Activated gamma-delta T cell treated with anti-CD3 and anti-CD28 coated beads, Interleukin-2, amount 50 U/mL, for 16 hours (primary cell): ENCODE measurements around the gene MYRFL.
A peak's percentile ranks its signal among the peaks of the same experiment; 100 is the strongest.

Source experiments
- DNase-seq: peaks from one replicate; pipeline ENCODE4 v3.0.0-alpha.2; 2020; ENCODE audit warnings: low read depth

MYRFL gene

DNA sequence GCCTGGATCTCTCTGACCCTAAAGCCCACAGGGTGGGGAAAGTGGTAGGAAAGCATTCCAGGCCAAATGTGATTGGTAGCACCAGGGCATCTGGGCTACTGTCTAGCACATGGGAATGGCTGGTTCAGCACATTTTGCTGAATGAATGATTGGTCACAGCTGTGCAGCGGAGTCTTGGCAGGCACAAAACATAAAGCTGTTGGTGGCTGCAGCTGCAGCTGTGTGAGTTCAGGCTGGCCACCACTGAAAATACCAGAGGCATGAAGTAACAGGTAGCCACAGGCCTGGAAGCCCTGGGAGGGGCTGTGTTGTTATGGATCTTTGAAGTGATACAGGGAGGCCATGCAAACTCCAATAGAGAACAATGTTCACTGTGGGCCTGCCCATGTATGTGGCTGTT lies 72.7 kb downstream of the MYRFL start:
- no peak for DNase-seq

DNA sequence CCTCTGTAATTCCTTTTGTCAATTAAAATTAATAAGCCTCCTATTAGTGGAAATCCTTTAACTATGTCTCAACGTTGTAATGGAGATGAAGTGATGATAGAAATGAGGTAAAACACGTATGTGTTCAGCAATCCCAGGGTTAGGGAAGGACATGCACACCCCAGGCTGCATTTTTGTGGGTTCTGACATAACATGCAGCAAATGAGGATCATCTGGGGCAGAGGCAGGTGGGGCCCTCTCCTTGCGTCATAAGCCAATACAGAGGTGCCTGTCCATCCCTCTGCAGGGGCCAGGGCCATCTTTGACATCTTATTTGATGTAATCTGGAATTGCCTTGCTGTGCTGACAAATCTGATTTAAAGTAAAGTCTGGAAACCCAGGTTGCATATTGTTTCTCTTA lies 73.2 kb downstream of the MYRFL start:
- no peak for DNase-seq

DNA sequence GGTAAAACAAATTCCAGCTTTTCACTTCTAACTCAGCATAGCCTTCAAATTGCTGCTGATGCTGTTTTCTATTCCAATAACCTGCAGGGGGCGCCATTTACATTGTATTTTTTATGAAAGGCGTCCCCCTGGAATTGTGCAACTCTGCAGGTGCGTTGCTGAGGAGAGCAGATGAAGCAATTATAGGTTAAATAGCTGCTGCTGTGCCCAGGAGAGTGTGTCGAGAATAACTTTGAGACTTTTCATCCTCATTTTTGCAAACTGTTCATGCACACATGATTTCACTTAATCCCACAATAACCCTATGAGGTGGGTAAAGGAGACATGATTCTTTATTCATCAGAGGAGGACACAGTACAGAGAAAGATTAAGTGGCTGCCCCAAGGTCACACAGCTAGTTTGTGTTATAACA lies 75.7 kb downstream of the MYRFL start:
- peak; percentile 36 for DNase-seq

DNA sequence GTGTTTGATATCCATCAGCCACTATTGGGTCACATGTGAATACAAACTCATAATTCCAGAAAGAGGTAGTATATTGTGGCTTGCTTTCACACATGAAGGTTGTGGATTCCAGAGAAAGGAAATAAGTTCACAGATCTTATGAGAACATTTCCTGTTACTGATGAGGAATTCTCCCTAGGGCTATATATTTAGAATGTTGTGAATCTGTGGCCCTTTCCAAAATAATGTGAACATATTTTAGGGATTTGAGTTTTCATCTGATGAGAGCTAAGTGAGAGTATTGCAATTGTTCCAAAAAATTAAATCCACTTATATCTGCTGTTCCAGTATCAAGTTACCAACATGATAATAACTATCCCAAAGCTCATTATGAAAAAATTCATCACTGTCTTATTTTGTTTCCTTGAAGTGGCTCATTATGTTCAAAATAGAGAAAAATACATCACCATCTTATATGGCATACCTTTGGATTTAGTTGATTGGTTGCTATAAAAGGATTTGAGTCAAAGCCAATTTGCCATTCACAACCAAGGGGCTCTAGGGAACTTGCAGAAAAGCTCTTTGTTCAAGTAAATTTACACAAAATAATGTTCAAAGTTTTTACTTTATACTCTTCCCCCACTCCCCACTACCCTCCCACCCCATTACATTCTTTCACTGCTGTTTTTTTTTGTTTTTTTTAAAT lies 76.3 kb downstream of the MYRFL start:
- no peak for DNase-seq

DNA sequence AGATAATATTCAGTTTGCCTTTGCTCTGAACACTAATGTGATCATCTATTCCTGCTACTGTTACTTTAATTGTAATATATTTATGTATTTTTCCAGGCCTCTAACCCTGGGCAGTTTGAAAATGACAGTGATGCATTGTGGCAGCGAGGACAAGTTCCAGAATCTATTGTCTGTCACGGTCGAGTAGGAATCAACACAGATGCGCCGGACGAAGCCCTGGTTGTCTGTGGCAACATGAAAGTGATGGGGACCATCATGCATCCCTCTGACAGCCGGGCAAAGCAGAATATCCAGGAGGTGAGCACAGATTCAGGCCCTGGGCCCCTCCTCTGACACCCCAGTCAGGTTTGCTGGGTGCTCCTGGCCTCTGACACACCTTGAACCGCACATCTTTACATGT lies 78.5 kb downstream of the MYRFL start:
- DNase-seq, result no peak

DNA sequence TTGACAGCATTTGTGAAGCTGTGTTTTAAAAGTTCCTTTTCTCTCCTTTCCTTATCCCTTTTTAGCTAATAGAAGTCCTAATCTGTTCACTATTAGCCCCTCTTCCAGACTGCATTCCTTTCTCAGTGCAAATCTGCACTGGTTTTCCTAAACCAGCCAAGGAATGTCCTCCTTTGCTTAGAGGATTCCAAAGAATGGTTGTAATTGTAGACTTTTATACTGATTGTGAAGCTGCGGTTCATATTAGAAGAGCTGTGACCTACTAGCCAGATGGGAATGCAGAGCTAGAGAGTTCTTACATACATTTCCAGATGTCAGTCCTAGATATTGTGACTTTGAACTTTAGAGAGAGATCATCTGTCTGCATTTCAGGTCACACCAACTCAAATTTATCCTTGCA lies 79.8 kb downstream of the MYRFL start:
- no peak for DNase-seq

DNA sequence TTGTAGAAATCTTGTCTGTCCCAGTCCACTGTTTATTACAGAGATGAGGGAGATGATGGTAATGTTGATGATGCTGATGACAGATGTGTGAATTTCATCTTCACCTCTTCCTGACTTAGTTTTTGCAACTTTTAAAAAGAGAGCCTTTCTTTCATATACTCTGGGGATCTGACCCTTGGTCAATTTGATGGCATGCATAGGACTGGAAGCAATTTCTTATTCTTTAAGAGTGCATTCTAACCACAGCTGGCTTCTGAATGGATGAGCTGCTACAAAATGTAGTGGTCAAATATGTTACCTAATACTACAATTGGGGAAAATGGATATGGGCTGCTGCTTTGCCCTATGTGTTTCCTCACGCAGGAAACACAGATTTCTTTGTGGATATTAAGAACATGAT lies 80.8 kb downstream of the MYRFL start:
- DNase-seq, result no peak

DNA sequence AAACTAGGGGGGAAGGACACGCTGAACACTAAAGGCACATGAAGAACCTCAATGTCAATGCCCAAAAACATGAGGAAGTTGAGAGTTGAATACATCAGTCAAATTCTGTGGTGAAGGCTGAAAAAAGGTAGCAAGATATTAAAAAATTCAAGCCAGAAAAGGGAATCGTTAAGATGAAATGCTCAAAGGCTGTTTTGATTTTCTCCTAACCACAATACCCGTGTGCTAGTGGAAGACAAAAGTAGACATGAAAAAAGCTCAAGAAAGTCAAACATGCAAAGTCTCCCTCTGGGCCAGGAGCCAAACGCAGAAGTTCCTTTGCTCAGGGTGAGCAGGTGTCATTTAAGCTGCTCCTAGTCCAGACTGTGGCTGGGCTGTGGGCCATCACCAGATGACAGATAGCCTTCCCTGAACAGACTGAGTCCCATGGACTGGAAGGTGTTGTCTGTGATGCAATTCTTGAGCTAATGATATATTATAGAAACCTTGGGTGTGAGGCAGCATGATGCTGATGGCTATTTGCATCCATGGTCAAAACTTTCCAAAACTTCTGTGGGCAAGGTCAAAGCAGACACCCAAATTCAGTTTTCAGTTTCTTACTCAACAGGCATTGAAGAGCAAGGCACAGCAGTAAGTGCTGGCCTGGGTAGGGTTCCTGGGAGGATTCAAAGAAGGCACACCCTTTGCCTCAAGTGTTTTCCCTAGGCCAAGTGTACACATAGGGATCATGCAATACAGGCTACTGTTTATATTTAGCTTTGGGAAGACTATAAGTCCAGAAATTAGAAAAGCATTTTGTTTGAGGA lies 81.6 kb downstream of the MYRFL start:
- DNase-seq, result no peak

DNA sequence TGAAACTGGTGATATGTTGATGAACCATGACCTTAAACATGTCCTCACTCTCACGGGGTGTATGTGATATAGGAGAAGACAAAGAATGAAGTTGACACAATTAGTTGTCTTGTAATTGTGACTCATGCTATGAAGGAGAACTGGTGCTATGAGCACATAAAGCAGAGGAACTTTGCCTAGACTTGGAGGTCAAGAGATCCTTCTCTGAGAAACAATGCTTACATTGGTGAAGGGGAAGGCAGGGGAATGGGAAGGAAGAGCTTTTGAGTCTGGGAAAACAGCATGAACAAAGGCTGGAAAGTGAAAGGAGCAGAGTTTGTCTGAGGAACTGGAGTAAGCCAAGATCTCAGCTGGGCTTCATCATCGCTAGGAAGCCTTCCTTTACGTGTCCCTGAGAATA lies 83.2 kb downstream of the MYRFL start:
- no peak for DNase-seq

DNA sequence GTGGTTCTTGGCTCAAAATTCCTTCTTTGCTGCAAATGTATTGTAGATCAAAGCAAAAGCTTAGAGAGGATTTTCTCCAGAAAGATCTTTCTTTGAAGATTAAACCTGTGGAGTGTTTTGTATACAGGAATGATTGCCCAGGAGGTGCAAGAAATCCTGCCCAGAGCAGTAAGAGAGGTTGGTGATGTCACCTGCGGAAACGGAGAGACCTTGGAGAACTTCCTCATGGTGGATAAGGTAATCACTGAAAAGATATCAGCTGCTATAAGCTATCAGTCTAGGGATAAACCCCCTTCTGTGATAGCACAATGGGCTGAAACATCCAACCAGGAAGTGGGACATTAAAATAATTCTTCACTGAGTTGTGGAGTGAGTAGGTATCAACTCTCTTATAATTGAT lies 85.7 kb downstream of the MYRFL start:
- no peak for DNase-seq

DNA sequence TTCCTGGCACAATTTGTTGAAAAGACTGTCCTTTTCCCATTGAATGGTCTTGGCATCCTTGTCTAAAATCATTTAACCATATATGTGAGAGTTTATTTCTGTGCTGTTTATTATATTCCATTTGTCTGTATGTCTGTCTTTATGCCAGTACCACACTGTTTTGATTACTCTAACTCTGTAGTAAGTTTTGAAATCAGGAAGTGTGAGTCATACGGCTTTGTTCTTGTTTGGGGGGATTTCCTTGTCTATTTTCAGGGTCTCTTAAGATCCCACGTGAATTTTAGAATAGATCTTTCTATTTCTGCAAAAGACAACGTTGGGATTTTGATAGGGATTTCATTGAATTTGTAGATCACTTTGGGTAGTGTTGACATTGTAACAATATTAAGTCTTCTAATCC lies 88.5 kb downstream of the MYRFL start:
- no peak for DNase-seq

DNA sequence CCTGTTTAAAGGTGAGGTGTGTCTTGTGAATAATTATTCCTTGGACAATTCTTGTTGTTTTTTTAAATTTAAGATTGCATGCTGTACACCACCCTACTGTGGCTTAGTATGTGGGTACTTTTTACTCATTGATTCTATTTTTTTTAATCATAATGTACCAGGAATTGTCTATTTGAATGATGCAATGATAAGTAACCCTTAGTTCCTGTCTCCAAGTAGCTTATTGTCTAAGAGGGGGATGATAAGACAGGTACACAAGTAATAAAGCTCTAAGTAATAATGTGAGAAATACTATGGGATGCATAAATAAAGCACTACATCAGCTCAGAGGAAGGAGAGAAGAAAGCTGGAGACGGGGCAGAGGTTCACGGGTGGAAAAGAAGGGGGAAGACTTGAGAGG lies 90.9 kb downstream of the MYRFL start:
- no peak for DNase-seq

DNA sequence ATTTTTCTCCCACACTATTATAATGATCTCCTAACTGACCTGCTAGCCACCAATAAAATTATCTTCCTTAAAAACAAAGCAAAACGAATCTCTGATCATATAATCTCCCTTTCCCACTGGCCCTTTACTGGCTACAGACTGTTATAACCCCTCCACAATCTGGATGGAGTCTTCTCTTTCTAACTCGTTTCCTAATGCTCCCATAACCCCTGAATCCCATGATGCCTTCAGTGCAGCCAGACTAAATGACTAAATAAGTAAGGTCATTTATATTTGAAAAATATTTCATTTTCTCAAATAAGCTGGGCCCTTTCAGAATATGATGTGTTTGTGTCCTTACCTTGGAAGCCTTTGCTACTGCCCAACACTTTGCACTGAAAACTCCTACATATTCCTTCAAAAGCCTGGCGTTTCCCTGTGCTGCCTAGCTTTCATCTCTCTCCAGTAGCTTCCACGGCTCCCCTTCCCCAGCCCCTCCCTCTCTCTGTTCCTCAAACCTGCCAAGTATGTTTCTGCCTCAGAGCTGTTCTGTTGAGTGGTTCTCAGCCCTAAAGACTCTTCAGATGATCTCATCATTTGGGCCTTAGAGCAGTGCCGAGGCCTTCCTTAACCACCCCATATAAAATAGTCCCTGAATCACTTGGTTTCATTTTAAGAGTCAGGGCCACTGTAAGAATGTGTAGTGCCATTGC lies 91.7 kb downstream of the MYRFL start:
- no peak for DNase-seq

DNA sequence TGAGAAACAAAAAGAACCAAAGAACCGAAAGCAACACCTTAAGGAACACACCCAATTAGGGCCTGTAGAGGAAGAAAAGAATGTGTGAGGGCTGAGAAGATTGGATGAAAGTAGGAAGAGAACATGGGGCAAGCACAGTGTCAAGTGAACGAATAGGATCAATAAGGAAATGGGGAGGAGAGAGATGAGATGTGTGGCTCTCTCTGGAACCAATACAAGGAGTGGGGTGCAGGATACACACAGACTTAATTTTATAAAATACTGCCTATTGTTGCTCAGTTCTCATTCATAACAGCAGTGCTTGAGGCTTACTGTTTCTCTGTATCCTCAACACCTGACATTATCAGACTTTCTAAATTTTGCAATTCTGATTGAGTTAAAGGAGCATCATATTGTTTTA lies 93.3 kb downstream of the MYRFL start:
- no peak for DNase-seq

DNA sequence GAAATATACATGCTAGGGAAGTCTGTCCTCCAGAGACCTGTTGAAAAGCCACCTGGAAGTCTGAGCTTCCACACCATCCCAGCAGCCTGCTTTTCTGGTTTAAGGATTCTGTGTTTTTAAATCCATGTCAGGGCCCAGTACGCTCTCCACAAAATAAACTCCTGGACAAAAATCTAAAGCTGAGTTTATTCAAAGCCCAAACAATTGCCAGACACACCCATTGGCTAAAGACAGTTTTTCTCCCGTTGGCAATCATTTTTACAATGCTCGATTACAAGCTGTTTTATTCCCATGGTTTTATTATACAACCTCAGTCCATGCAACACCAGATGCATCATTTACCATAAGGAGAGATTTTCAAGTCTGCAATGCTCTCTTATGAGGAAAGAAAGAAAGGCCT lies 94.5 kb downstream of the MYRFL start:
- DNase-seq, result no peak

DNA sequence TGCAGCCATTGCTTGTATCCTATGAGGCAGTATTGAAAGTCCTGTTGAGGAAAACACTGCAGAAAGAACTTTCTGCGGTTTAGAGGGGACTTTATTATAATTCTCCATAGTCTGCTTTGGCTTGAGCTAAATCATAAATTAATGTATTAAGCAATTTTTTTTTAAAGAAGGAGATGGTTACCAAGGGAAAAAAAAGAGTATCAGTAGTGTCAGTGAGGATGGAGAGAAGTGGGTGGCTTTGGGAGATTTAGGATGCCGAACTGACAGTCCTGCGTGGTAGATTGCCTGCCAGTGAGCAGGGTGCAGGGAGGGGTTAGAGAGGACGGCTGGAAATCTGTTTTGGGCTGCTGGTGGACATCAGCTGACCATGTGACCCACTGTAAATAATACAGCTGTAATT lies 96.8 kb downstream of the MYRFL start:
- no peak for DNase-seq

DNA sequence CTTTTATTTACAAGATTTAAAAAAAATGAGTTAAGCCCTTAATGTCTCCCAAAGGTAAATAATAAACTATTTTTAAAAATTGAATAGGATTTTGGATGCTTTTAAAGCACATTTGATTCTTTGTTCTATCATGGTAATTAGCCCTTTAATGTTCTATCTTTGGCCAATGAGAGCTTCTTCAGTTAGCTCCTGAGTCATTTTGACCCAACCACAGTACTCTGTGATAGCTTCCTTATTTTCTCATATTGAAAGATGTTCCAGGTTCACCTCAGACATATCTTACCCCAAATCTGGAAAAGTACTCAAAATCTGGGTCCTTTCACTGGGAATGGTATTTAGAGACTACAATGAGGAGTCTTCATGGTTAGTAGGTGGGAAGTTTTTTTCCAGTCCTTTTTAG lies 98.0 kb downstream of the MYRFL start:
- DNase-seq, result no peak

DNA sequence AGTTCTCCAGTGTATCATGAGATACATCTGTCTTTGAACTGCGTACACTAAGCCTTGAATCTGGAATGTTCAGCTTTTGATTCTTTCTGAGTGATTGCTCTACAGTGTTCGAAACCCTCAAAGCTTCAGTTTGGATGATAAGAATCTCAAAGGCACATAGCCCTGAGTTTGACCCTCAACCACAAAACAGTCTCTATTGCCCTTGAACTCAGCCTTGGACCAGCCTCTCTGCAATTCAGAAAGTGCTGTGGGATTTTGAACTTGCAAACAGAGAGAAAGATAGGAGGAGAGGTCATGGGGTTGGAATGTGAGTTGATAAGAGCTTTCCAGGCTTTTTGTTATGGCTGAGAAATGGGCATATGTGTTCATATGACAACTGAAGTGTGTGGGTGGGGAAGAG lies 100.3 kb downstream of the MYRFL start:
- DNase-seq, result no peak

DNA sequence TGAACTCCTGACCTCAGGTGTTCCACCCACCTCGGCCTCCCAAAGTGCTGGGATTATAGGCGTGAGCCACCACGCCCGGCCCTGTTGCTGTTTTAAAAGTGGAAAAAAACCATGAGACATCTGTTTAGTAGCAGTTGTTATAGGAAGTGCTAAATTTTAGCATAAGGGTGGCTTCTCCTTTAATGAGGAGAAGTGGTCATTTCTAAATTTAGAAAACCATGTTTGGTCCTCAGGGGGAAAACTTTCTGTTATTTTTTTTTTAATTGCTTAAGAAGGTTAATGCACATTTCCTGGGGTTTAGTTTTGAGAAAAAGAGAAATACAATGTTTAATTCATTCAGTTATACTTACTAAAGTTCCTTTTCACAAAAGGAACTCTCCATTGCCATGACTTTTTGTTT lies 102.1 kb downstream of the MYRFL start:
- no peak for DNase-seq

DNA sequence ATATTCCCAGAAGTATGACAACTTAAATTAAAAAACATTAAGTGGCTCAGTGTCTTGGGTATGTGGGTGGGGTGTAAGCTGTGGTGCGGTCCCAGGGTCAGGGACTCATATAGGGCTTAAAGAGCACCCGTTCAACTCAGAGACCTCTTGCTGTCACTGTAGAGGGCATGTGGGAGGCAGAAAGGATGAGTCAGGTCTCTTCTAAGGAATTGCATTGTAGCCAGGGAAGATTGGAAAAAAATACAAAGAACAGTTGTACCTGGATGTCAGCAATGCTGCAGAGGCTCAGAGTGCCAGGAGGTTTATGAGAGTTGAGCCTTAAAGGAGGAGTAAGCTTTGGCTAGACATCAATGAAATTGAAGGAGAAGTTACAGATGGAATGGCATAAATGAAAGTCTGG lies 104.1 kb downstream of the MYRFL start:
- no peak for DNase-seq

DNA sequence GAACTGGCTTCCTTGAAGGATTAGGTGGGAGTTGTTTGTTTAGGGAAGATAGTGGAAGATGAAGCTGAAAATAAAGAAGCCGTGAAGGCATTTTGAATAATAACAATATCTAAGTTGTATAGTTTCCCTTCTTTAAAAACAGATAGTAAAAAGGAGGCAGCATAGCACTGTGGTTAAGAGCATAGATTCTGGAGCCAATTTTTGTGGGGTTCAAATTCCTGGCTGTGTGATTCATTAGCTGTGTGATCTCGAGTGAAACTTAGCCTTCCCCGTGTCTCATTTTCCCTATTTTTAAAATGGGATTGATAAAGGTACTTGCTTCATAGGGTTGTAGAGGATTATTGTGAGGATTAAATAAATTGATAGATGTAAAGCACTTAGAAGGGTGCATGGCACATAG lies 104.5 kb downstream of the MYRFL start:
- DNase-seq, result no peak

DNA sequence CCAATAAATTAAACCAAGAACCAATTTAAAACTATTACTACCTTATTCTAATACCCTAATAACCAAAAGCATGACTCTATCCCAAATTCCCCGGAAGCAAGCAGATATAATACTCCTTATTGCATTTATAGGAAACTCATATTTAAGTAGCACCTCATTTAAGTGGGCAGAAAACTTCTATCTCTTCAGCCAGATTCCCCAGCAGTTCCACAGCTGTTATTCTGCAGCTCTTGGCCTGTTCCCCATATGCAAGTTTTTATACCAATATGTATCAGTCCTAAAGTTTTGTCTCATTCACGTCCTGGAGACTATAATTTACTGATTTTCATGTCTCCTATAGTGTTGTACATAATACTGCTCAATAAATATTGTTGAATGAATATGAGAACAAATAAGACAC lies 106.5 kb downstream of the MYRFL start:
- no peak for DNase-seq

DNA sequence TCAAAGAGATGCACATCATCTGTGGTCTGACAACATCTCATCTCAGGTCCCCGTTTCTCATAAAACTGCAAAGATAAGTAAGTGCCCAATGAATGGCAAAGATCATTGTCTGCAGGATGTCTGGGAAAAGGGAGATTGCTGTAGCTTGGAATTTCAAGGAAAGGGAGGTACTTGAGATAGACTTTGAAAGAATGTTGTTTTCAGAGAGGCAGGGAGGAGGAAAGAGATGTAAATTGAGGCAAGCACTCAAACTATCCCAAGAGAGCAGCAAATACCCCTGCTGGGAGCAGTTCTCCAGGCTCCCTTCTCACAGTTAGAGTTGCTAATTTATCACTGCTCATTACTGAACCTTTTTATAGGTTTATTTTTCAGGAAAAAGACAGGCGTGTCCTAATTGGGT lies 107.1 kb downstream of the MYRFL start:
- DNase-seq, result no peak
